ENCODE results near the gene SPACA4.

SPACA4 gene

GRCh38 chr19:48624067-48624594, 17.6 kb downstream of the SPACA4 start:
- TF ChIP-seq CTCF (IDR thresholded peaks at IDR 0.05; ENCODE audit: borderline replicate concordance, control extremely low read depth, extremely low read depth, insufficient read depth, missing control alignments) = no peak
- DNase-seq (ENCODE audit: low spot score) = peak; percentile 97
- in situ Hi-C loops (cut with MboI; ENCODE audit: low sequenced_read_pairs, unreplicated experiment) = no loop called here

DNA sequence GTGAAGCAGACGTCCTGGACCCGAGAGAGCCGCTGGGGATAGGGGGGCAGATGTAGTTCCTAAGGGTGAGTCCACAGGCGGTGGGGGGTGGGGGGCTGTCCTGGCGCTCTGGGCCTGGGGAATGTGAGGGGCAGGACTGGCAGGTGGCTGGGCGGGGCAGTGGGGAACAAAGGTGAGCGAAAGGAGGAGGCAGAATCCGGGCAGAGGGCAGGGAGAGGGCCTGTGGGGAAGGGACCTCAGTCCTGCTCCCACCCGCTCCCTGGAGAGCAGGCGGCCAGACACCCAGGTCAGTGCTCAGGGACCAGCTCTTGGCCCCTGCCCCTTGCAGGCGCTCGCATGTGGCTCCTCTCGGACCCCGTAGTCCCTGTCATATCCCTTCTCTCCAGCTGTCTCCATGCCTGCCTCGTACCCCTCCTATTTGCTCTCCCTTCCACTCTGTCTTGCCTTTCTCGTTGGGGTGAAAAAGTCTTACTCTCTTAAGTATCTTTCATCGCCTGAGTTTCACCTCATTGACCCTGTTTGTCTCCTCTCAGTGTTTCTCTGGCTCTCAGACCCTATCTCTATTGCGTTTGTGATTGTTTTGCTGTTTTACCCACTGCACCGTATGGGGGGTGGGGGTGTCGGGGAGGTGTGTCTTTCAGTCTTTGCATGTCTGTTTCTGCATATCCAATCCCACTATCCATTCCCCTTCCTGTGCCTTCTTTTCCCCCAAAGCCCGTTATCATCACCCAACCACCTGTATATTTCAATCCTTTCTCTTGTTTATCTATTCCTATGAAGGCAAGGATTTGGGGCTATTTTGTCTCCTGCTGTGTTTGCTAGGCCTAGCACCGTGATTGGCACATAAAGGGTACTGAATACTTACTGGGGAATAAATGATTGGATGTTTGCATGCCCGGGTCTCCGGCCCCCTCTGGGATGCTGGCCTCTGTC, 18.5 kb downstream of the SPACA4 start:
- no peak for DNase-seq (ENCODE audit: low spot score)
- TF ChIP-seq CTCF (IDR thresholded peaks at IDR 0.05; ENCODE audit: borderline replicate concordance, control extremely low read depth, extremely low read depth, insufficient read depth, missing control alignments) = no peak

DNA sequence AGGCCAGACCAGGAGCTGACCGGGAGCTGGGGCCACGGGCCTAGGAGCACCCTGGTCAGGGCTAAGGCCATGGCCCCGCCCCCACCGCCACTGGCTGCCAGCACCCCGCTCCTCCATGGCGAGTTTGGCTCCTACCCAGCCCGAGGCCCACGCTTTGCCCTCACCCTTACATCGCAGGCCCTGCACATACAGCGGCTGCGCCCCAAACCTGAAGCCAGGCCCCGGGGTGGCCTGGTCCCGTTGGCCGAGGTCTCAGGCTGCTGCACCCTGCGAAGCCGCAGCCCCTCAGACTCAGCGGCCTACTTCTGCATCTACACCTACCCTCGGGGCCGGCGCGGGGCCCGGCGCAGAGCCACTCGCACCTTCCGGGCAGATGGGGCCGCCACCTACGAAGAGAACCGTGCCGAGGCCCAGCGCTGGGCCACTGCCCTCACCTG, 19.4 kb downstream of the SPACA4 start:
- in situ Hi-C loops (cut with MboI; ENCODE audit: low sequenced_read_pairs, unreplicated experiment) = no loop called here
- no peak for TF ChIP-seq CTCF (IDR thresholded peaks at IDR 0.05; ENCODE audit: borderline replicate concordance, control extremely low read depth, extremely low read depth, insufficient read depth, missing control alignments)
- no peak for DNase-seq (ENCODE audit: low spot score)

More for the DNA sequence above, 18.5 kb downstream of the SPACA4 start:
- in situ Hi-C loops (cut with MboI; ENCODE audit: low sequenced_read_pairs, unreplicated experiment) = no loop called here

DNA sequence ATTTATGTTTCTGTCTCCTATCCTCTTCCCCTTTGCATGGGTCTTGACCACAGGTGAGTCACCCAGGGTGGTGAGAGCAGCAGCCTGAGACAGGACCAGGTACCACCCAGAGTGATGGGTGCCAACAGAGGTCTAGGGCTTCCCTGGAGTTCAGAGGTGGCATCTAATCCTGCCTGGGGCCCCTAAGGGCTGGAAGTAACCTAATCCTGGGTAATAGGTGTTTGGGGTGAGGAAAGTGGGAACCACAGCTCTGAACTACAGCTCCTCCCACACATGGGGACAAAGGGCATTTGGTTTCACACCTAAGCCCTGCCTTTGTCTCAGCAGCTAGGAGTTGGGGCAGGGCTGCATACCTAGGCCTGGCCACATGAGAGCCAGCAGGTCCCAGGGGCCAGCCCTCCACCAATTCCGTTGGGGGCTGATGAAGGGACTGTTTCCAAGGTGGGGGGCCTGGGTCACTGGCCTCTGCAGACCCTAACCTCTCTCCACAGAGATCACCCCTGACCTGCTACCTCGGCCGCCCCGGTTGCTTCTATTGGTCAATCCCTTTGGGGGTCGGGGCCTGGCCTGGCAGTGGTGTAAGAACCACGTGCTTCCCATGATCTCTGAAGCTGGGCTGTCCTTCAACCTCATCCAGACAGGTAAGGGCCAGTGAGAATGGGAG, 20.8 kb downstream of the SPACA4 start:
- no peak for TF ChIP-seq CTCF (IDR thresholded peaks at IDR 0.05; ENCODE audit: borderline replicate concordance, control extremely low read depth, extremely low read depth, insufficient read depth, missing control alignments)
- no peak for DNase-seq (ENCODE audit: low spot score)
- in situ Hi-C loops (cut with MboI; ENCODE audit: low sequenced_read_pairs, unreplicated experiment) = no loop called here

GRCh38 chr19:48627865-48628314, 21.3 kb downstream of the SPACA4 start:
- in situ Hi-C loops (cut with MboI; ENCODE audit: low sequenced_read_pairs, unreplicated experiment) = no loop called here
- DNase-seq (ENCODE audit: low spot score) = no peak
- no peak for TF ChIP-seq CTCF (IDR thresholded peaks at IDR 0.05; ENCODE audit: borderline replicate concordance, control extremely low read depth, extremely low read depth, insufficient read depth, missing control alignments)

DNA sequence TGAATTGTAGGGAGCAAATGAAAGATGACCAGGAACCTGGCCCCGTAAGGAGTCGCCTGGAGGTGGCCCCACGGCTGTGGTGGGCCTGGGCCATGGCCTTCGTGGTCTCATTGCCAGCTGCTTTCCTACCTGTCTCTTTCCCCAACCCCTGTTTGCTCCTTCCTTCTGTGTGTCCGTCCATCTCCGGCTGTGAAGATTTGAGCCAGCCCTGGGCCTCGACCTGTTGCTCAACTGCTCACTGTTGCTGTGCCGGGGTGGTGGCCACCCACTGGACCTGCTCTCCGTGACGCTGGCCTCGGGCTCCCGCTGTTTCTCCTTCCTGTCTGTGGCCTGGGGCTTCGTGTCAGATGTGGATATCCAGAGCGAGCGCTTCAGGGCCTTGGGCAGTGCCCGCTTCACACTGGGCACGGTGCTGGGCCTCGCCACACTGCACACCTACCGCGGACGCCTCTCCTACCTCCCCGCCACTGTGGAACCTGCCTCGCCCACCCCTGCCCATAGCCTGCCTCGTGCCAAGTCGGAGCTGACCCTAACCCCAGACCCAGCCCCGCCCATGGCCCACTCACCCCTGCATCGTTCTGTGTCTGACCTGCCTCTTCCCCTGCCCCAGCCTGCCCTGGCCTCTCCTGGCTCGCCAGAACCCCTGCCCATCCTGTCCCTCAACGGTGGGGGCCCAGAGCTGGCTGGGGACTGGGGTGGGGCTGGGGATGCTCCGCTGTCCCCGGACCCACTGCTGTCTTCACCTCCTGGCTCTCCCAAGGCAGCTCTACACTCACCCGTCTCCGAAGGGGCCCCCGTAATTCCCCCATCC, 22.1 kb downstream of the SPACA4 start:
- in situ Hi-C loops (cut with MboI; ENCODE audit: low sequenced_read_pairs, unreplicated experiment) = no loop called here
- no peak for DNase-seq (ENCODE audit: low spot score)

More for the DNA sequence above, 22.1 kb downstream of the SPACA4 start:
- no peak for TF ChIP-seq CTCF (IDR thresholded peaks at IDR 0.05; ENCODE audit: borderline replicate concordance, control extremely low read depth, extremely low read depth, insufficient read depth, missing control alignments)

Data from GM13976 (cell line).